Measurements from ENCODE around the gene ESM1. TPM values are rescaled to one million over a fixed set of nuclear protein-coding genes. Genes with fewer than 3 reads are reported as not detected.

ESM1 gene
- polyA plus RNA-seq, 1 experiment: 0.27 TPM

- ChIA-PET POLR2A (no interaction called here), CTCF (interaction anchor here (1.4 to 4.4 kb wide), 2 partner anchors 44 to 171 kb away, joined by 3 to 19 read pairs; partner anchors contain the start of gene GPX8)
- no peaks in the 10 kb centered on the region for H3K27me3 ChIP-seq (ENCODE audit: control insufficient read depth, insufficient read depth, low read length)
- no peak for DNase-seq (ENCODE audit: low read depth, low spot score)
- TF ChIP-seq CTCF (IDR thresholded peaks at IDR 0.05; ENCODE audit: low read depth, low read length): no peak
- no peak overlapping the region for H3K4me3 ChIP-seq (ENCODE audit: low read depth, low read length)
- no peak overlapping the region for H3K27ac ChIP-seq (ENCODE audit: low read depth, low read length)
- no peaks in the 10 kb centered on the region for H3K9me3 ChIP-seq (ENCODE audit: control insufficient read depth, insufficient read depth, low read length)
Measured at GRCh38 chr5:54988817-54989216, 3.4 kb upstream of the ESM1 start.

DNA sequence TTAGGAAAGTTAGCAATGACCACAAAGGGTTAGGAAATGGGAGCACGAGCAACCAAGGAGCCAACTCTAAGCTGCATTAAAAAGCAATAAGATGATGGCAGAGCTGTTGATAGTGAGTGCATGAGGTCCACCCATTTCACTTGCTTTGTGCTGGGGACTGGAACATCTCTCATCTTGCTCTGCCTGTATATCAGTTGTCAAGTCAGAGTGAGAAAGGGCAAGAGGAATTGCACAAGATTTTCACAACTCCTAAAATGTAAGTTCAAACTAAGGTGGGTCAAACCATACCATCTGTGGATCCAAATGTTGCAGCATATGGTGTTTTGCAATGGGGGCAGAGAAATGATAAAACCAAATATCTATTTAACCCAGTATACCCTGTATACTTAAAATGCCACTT is 2.8 kb upstream of the ESM1 start:
- no peaks in the 10 kb centered on the region for H3K9me3 ChIP-seq (ENCODE audit: control insufficient read depth, insufficient read depth, low read length)
- DNase-seq (ENCODE audit: low read depth, low spot score): no peak
- H3K27ac ChIP-seq (ENCODE audit: low read depth, low read length): no peak overlapping the region
- no peak for TF ChIP-seq CTCF (IDR thresholded peaks at IDR 0.05; ENCODE audit: low read depth, low read length)
- no peaks in the 10 kb centered on the region for H3K27me3 ChIP-seq (ENCODE audit: control insufficient read depth, insufficient read depth, low read length)
- ChIA-PET CTCF (interaction anchor here (0.7 to 4.4 kb wide), 3 partner anchors 44 to 172 kb away, joined by 3 to 19 read pairs (median 3); partner anchors contain the start of gene GPX8), POLR2A (no interaction called here)
- no peak overlapping the region for H3K4me3 ChIP-seq (ENCODE audit: low read depth, low read length)

- no peaks in the 10 kb centered on the region for H3K27me3 ChIP-seq (ENCODE audit: control insufficient read depth, insufficient read depth, low read length)
- TF ChIP-seq CTCF (IDR thresholded peaks at IDR 0.05; ENCODE audit: low read depth, low read length): no peak
- no peak for DNase-seq (ENCODE audit: low read depth, low spot score)
- H3K27ac ChIP-seq (ENCODE audit: low read depth, low read length): no peak overlapping the region
- H3K4me3 ChIP-seq (ENCODE audit: low read depth, low read length): no peak overlapping the region
- no peaks in the 10 kb centered on the region for H3K9me3 ChIP-seq (ENCODE audit: control insufficient read depth, insufficient read depth, low read length)
- CTCF ChIA-PET: interaction anchor here (0.8 to 4.4 kb wide), 4 partner anchors 25 to 174 kb away, joined by 3 to 19 read pairs (median 4); partner anchors contain the start of gene GPX8
- POLR2A ChIA-PET: no interaction called here
Measured at GRCh38 chr5:54986269-54986654, 869 bp upstream of the ESM1 start.

DNA sequence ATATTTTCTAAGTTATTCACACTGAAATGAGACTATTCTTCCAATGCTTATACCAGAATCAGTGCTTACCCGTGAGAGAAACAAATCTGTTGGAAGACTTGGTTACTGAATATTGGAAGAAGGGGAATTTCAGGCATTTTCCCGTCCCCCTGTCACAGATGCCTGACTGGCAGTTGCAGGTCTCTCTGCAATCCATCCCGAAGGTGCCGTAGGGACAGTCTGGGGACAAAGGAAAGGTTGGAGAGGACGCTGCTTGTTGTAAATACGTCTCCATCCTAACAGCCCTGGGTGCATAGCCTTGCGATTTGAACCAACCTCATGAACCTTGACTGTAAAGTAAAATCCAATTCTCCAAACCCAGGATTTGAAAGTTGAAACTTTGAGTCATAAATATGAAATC is 3.5 kb downstream of the ESM1 start:
- POLR2A ChIA-PET: no interaction called here

DNA sequence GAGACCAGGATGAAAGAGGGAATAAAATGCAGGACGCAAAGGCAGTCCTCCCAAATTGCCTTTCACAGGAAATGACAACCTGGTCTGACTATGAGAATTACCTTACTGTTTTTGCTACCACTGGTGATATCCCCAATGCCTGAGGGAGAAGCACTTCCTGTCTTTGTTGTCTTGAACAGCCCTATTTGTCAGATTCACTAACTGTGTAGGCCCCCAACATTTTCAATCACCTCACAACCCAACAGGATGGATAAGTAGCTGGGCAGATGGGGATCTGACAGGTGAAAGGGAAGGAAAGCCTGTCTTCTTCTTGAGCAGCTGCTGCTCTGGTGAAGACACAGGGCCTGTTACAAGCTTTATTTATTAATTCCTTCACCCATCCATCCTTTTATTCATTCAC is 9.7 kb downstream of the ESM1 start:
- H3K27me3 ChIP-seq (ENCODE audit: control insufficient read depth, insufficient read depth, low read length): no peaks in the 10 kb centered on the region
- no peaks in the 10 kb centered on the region for H3K9me3 ChIP-seq (ENCODE audit: control insufficient read depth, insufficient read depth, low read length)
- H3K27ac ChIP-seq (ENCODE audit: low read depth, low read length): no peak overlapping the region
- ChIA-PET POLR2A (no interaction called here), CTCF (interaction anchor here (0.9 to 1.4 kb wide), 3 partner anchors 32 to 70 kb away, joined by 3 read pairs; no protein-coding TSS in a partner anchor)
- H3K4me3 ChIP-seq (ENCODE audit: low read depth, low read length): no peak overlapping the region
- no peak for TF ChIP-seq CTCF (IDR thresholded peaks at IDR 0.05; ENCODE audit: low read depth, low read length)
- DNase-seq (ENCODE audit: low read depth, low spot score): no peak

More for the DNA sequence above, 3.5 kb downstream of the ESM1 start:
- no peak overlapping the region for H3K4me3 ChIP-seq (ENCODE audit: low read depth, low read length)
- no peaks in the 10 kb centered on the region for H3K27me3 ChIP-seq (ENCODE audit: control insufficient read depth, insufficient read depth, low read length)
- H3K9me3 ChIP-seq (ENCODE audit: control insufficient read depth, insufficient read depth, low read length): no peaks in the 10 kb centered on the region
- TF ChIP-seq CTCF (IDR thresholded peaks at IDR 0.05; ENCODE audit: low read depth, low read length): no peak
- no peak for DNase-seq (ENCODE audit: low read depth, low spot score)
- CTCF ChIA-PET: no interaction called here
- no peak overlapping the region for H3K27ac ChIP-seq (ENCODE audit: low read depth, low read length)
